Epidermal melanocyte (primary cell): ENCODE data around the gene CA11.

Experiments
- DNase-seq: peaks from one replicate; pipeline ENCODE4 v3.0.0; 2011; ENCODE audit warnings: low spot score; ENCODE audit not compliant: insufficient read length

CA11 gene

DNA sequence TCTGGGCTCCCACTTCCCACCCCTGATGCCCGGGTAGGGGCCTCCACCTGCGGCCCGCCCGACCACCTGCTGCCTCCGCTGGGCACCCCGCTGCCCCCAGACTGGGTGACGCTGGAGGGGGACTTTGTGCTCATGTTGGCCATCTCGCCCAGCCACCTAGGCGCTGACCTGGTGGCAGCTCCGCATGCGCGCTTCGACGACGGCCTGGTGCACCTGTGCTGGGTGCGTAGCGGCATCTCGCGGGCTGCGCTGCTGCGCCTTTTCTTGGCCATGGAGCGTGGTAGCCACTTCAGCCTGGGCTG is 16.7 kb downstream of the CA11 start:
- DNase-seq, result no peak

DNA sequence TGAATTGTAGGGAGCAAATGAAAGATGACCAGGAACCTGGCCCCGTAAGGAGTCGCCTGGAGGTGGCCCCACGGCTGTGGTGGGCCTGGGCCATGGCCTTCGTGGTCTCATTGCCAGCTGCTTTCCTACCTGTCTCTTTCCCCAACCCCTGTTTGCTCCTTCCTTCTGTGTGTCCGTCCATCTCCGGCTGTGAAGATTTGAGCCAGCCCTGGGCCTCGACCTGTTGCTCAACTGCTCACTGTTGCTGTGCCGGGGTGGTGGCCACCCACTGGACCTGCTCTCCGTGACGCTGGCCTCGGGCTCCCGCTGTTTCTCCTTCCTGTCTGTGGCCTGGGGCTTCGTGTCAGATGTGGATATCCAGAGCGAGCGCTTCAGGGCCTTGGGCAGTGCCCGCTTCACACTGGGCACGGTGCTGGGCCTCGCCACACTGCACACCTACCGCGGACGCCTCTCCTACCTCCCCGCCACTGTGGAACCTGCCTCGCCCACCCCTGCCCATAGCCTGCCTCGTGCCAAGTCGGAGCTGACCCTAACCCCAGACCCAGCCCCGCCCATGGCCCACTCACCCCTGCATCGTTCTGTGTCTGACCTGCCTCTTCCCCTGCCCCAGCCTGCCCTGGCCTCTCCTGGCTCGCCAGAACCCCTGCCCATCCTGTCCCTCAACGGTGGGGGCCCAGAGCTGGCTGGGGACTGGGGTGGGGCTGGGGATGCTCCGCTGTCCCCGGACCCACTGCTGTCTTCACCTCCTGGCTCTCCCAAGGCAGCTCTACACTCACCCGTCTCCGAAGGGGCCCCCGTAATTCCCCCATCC is 17.3 kb downstream of the CA11 start:
- no peak for DNase-seq

DNA sequence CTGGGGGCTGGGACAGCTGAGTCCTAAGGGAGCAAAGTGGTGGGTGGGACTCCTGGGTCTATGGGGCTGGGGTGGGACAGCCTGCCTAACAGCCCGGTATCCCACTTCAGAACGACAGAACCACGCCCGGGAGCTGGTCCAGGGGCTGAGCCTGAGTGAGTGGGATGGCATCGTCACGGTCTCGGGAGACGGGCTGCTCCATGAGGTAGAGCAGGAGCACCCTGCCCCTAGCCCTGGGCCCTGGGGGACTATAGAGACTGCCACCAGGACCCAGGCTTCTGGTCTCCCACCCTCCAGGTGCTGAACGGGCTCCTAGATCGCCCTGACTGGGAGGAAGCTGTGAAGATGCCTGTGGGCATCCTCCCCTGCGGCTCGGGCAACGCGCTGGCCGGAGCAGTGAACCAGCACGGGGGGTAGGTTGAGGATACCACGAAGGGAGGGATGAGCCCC is 18.1 kb downstream of the CA11 start:
- no peak for DNase-seq

DNA sequence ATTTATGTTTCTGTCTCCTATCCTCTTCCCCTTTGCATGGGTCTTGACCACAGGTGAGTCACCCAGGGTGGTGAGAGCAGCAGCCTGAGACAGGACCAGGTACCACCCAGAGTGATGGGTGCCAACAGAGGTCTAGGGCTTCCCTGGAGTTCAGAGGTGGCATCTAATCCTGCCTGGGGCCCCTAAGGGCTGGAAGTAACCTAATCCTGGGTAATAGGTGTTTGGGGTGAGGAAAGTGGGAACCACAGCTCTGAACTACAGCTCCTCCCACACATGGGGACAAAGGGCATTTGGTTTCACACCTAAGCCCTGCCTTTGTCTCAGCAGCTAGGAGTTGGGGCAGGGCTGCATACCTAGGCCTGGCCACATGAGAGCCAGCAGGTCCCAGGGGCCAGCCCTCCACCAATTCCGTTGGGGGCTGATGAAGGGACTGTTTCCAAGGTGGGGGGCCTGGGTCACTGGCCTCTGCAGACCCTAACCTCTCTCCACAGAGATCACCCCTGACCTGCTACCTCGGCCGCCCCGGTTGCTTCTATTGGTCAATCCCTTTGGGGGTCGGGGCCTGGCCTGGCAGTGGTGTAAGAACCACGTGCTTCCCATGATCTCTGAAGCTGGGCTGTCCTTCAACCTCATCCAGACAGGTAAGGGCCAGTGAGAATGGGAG is 18.7 kb downstream of the CA11 start:
- no peak for DNase-seq

DNA sequence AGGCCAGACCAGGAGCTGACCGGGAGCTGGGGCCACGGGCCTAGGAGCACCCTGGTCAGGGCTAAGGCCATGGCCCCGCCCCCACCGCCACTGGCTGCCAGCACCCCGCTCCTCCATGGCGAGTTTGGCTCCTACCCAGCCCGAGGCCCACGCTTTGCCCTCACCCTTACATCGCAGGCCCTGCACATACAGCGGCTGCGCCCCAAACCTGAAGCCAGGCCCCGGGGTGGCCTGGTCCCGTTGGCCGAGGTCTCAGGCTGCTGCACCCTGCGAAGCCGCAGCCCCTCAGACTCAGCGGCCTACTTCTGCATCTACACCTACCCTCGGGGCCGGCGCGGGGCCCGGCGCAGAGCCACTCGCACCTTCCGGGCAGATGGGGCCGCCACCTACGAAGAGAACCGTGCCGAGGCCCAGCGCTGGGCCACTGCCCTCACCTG is 20.1 kb downstream of the CA11 start:
- DNase-seq, result no peak

DNA sequence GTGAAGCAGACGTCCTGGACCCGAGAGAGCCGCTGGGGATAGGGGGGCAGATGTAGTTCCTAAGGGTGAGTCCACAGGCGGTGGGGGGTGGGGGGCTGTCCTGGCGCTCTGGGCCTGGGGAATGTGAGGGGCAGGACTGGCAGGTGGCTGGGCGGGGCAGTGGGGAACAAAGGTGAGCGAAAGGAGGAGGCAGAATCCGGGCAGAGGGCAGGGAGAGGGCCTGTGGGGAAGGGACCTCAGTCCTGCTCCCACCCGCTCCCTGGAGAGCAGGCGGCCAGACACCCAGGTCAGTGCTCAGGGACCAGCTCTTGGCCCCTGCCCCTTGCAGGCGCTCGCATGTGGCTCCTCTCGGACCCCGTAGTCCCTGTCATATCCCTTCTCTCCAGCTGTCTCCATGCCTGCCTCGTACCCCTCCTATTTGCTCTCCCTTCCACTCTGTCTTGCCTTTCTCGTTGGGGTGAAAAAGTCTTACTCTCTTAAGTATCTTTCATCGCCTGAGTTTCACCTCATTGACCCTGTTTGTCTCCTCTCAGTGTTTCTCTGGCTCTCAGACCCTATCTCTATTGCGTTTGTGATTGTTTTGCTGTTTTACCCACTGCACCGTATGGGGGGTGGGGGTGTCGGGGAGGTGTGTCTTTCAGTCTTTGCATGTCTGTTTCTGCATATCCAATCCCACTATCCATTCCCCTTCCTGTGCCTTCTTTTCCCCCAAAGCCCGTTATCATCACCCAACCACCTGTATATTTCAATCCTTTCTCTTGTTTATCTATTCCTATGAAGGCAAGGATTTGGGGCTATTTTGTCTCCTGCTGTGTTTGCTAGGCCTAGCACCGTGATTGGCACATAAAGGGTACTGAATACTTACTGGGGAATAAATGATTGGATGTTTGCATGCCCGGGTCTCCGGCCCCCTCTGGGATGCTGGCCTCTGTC is 20.9 kb downstream of the CA11 start:
- DNase-seq, result no peak

DNA sequence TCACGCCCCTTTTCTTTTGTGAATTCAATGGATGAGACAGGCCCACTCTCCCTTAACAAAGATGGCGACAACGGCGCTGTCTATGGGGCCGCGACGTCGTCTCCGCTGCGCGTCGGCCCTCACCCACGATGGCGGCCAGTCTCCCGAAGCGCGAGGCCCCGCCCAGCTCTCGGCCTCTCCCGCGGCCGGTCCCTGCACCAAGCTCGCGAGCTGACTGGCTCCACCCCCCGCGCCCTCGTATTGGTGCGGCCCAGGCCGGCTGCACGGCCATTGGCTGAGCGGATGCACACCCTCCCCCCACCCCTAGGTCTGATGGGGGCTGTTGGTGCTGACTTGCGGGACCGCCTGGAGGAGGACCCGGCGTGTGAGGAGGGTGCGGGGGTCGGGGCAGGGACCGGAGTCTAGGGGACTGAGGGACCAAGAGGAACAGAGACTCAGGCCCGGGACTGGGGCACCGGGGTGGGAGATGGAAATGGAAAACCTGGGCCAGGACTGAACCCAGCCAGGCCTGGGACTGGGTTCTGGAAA is 21.9 kb downstream of the CA11 start:
- peak; percentile 97 for DNase-seq

DNA sequence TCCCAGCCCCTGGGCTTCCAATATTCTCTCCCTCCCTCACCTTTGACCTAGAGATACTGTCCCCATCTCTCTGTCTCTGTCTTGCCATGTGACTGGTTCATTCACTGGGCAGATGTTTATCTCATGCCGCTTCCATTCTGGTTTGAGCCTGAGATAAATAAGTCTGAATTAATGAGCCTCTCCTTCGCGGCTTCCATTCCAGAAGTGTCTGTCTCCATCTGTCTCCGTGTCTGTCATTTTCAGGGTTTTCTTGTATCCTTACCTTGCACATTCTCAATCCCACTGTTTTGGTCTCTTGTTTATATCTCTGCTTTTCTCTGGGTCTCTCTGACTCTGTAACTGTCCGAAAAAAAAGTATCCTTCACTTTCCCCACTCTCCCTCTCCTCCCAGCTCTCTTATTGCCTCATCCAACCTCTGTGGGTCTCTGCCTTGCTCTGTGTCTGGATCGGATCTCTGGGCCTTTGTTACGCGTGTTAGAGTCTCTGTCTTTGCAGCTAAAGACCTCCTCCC is 22.4 kb downstream of the CA11 start:
- DNase-seq, result no peak

DNA sequence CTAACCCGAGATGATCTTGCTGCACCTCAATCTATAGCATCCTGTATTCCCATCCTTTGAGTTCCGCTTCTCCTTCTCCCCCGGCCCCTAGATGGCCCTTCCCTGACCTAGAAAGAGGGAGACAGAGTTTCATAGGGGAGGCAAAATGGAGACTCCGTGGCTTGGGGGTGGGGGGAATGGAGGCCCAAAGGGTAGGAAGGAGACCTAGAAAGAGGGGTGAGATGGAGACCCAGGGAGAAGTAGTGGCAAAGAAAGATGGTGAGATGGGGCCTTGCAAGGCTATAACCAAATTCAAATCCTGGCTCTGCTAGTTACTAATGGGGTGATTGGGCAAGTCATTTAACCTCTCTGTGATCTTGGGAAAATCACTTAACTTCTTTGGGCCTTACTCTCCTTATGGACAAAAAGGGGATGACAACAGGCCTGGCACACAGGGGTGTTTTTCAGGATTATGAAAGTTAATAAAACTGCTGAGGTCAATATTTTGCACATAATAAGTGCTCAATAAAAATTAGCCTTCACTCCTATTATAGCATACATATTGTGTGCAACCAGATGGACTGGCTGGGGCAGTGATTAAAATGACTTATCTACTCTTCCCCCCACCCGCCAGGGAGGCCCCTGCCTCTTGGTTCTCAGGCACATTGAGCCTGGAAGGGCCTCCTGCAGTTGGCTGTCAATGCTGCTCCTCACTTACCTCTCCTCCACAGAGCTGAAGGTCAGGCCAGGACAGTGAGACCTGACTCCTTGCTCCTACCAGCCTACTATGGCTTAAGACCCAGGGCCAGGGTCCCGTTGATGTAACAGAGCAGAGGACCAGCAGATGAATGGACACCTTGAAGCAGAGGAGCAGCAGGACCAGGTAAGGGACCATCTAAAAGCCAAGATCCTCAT is 26.0 kb downstream of the CA11 start:
- DNase-seq, result no peak

DNA sequence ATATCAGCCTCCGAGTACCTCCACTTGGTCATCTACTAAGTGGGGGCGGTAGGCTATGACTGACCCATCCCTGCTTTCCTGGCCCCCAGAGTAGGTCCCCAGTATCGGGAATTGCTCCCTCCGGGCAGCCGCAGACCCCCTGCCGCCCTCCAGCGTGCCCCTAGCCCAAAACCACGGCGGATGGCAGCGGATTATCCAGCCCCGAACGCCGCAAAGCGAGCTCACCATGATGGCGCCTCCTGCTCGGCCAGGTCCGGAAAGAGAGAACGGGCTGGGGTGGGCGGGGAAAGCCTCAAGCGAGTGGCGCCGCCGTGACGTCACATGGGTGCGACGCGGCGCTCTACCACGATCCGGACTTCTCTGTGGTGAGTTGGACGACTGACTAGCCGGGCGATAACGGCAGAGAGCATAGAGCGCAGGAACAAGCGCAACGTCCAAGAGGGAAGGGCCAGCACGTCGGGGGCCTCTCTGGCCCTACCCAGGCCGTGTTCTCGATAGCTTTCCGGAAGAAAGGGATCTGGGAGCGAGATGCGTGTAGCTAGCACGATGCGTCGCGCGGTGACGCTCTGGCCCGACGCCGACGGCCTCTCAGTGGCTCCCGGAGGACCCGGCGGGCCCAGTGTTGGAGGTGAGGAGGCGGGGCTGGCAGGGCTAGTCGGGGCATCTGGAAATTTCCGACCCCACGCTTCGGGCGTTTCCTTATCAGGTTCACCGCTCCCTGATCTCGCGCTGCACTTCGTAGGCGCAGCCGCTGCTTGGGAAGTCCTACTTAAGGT is 26.9 kb downstream of the CA11 start, which contains the start of the genes RPL18 and SPHK2:
Gene RPL18 (minus strand): TSS at position 263 of the 776 bp plus-strand sequence. CDS start 35 bp downstream, at position 228.
Gene SPHK2 (plus strand): TSS at position 591 of the 776 bp plus-strand sequence. CDS start 1,009 bp downstream, outside the sequence.
- DNase-seq, result peak; percentile 99

DNA sequence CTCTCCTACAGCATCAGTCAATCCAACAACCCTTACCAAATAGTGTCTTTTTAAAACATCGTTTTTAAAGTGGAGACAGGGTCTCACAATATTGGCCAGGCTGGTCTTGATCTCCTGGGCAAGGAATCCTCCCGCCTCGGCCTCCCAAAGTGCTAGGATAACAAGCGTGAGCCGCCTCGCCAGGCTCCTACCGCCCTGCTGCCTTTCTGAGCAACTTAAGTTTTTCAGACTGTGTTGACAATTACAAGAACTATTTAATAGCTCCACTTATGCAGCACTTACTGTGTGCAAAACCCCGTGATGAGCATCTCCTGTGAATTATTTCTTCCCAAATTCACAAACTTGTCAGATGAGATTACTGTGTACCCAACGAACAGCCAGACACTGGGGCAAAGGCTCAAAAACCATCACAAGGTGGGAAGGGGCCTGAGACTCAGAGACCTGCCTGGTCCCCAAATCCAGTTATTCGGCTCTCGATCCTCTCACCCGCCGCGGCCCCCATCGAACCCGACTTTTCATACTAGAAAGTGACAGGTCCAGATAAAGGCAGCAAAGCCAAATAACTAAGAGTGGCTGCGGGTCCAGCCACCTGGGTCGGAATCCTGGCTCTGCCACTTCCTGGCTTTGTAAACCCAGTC is 27.6 kb downstream of the CA11 start:
- no peak for DNase-seq

DNA sequence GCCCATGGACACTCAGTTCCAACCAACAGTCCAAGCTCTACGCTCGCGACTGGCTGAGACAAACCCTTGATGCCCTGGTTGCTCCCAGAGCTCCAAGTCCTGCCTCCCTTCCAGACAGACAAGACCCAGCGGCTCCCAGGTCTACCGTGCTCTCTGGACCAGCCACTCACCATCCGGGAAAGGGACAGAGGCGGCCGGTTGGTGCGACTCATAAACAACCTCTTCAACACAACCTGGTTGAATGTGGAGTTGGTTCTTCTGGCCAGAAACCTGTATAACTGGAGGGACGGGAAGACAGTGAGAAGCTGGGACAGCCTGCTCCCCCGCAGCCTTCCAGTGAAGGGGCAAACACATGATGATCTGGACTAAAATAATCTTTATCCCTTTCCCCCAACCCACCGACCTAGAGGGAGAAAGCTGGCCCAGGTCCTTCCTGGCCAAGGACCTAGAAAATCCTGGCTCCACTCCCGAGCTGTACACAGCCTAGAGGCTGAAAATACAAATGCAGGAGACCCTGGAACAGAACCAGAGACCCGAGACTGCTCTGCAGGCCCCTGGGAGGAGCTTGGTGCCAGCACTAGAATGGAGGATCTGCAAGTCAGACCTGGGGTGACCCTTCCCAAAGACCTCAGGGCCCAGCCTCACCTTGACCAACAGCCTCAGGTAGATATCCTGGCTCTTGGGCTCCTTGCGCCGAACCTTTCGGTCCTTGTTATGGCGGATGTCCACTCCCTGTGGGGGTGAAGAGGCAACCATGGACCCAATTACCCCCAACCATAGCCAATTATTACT is 28.6 kb downstream of the CA11 start:
- no peak for DNase-seq

DNA sequence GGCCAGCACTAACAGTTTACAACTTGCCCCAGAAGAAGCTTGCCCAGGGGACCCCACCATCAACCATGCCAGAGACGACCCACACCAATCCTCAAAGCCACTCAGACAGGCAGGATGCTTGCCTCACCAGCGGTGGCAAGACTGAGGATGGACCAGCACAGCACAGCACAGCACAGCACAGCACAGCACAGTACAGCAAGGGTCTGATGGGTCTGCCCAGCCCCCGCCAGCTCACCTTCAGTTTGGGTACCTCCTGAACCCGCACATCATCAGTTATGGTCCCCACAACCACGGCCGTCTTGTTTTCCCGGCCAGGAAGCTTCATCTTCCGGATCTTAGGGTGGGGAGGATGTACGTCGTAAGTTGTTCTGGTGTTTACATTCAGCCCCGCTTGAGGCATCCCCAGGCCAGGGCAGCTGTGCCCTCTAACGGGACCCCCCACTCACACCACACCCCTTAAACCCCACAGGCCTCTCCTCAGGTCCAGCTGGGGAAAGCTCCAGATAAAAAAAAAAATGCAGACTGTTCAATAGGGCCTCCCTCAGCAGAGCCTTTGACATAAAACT is 29.4 kb downstream of the CA11 start:
- DNase-seq, result no peak

DNA sequence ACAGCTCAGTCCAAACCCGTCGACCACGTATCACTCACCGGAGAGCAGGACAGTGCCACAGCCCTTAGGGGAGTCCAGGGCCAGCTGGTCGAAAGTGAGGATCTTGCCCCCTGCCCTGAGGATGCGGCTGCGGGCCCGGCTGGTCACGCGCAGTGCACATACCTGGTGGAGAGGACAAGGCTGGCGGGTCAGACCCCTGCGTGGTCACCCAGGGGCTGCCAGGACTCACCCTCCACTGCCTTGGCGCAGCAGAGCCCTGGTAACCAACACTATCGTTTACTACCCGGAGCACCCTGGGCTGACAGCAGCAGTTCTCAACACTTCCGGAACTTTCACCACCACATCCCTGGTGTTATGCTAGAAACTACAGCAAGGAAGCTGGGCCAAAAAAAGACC is 29.9 kb downstream of the CA11 start:
- no peak for DNase-seq

DNA sequence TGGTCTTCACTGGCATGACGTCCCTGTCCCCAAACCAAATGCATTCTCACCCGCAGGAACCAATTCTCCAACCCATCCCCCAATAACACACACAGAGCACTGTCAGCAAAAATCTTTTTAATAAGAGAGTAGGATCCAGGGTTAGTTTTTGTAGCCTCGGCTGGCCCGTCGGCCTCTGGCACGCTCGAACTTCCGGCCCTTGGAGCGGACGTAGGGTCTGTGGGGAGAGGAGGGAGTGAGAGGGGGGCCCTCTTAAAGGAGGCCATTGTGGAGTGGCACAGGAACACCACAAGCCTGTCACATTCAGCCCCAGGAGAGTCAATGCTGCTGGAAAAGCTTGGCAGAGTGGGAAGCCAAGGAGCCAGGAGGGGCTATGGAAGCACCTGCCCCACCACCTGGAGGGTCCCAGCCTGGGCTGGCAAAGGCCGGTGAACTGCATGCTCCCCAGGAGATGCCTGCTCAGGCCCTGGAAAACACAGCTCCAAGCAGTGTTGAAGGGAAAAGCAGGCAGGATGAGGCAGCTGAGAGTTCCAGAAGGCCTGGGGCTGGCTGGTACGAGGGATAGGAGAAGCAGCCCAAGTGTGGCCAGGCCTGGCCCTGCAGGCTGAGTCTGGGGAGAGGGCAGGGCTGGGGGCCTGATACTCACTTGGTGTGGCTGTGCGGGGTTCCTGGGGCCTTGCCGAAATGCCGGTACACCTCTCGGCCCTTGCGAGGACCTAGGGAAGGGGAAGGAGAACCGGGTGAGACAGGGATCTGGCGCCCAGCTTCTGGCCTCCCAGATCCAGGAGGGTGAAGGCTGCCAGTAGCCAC is 30.6 kb downstream of the CA11 start:
- DNase-seq, result no peak

DNA sequence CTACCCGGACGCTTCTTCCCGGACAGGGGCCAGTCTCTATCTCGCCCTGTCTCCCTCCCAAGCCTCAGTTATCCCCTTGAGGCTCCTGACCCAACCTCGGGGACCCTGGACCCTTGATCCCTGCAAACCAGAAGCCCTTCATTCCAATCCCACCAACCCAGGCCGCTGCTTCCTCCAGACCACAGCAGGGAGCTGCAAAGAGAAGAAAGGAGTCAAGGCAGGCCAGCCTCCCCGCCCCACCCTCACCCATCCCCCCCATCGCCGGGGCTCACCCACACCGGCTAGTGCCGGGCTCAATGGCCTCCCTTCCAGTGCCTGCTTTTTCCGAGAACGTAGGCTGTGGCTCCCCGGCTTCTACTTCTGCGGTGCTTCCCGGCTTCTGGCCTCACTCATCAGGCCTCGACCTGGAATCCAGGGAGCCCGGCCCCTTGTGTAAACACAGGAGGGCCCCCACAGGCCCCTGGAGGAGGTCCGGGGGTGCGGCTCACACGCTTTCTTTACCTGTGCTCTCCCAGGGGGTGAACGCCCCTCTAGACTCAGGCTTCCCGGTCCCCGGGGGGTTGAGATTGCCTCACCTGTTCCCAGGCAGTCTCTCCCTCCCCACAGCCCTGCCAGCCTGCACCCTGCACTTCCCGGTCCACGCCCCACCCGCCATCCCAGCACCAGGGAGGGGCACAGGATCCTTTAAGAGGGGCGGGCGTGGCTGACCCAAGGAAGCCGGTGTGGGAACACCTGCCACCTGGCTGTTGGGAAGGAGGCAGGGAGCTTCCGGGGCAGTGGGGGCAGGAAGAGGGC is 31.4 kb downstream of the CA11 start, which contains the start of gene FAM83E:
Gene FAM83E (minus strand): TSS at position 641 of the 795 bp plus-strand sequence. CDS start 1,704 bp downstream, outside the sequence.
- no peak for DNase-seq
